ELR (cell line): ENCODE results near the gene IMPG2.

ENCODE experiments used
- DNase-seq: peaks from one replicate; pipeline ENCODE4 v3.0.0-alpha.2; 2015; ENCODE audit warnings: low read depth

IMPG2 gene

DNA sequence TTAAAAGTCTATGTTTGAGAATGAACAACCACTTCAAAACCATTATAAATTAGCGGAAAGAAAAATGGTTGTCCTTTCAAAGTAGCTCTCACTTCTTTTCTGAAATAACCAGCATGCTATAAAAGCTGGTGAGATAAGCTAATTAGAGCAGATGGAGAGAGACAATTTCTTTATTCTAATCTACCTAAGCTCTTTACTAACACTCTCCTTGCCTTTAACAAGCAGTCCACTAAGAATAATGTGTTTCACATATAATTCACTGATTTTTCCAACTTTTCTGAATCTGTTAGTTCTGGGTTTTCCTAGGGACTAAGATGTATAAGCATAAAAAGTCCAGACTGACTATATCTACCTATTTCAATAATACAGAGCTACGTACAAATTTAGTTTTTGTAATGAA lies at the start of gene IMPG2:
Gene IMPG2 (minus strand): TSS at position 101 of the 400 bp plus-strand sequence. CDS start 203 bp downstream, outside the sequence.
- no peak for DNase-seq

- DNase-seq: no peak
Observed at GRCh38 chr3:101362406-101362805, 42.0 kb upstream of the IMPG2 start.

- DNase-seq: peak; percentile 20
Observed at GRCh38 chr3:101351829-101352228, 31.5 kb upstream of the IMPG2 start.

GRCh38 chr3:101340591-101340990 lies 20.2 kb upstream of the IMPG2 start:
- peak; percentile 56 for DNase-seq

GRCh38 chr3:101333883-101334282 lies 13.5 kb upstream of the IMPG2 start:
- no peak for DNase-seq

- DNase-seq: no peak
Observed at GRCh38 chr3:101329016-101329673, 8.8 kb upstream of the IMPG2 start.

DNA sequence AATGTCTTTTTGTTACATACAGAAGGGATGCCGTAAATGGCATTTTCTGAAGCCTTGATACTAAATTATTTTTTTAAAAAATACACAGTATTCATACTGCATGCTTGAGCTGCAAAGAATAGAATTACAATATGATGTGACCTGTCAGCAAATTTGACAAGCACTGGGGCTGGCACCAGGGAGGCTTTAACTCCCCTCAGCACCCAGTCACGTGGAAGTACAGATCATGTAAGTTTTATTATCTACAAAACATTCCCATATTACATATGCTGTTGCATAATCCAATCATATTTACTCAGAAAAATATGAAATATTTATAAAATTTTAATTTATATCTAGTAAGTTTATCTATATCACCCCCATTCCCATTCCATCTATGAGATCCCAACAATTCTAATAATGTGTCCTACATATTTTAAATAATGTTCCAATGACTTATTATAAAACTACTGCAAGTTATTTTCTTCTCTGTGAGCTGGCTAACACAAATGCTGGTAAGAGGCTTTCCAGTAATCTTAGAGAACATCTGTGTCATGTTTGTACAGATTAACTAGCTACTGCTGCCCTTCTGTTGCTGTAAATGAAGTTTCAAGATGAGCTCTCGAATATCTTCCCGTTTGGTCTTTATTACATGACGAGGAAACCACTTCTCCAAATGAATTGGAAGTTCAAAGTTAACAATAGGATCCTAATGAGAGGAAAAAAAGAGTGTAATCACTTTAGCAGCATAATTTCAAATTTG lies 5.2 kb upstream of the IMPG2 start:
- no peak for DNase-seq

DNA sequence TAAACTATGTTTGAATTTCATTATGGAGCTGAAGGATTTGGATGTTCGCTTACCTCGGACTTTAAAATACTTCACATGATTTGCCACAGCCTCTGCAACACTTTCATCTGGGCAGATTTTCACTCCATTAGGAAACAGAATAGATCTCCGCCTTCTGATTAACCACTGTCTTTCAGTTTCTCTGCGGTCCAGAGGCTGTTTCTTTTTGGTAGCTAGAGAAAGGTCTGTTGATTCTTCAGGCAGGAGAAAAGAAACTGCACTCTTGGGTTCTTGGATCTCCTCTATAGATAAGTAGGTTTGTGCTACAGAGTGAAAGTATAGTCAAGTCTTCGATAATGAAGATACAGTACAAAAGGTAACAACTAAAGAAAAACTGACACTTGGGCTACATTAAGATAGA lies 844 bp downstream of the IMPG2 start:
- DNase-seq: no peak

- DNase-seq: no peak
Observed at GRCh38 chr3:101312545-101312944, 7.8 kb downstream of the IMPG2 start.

- DNase-seq: no peak
Observed at GRCh38 chr3:101311676-101312075, 8.7 kb downstream of the IMPG2 start.

- no peak for DNase-seq
Observed at GRCh38 chr3:101310978-101311375, 9.4 kb downstream of the IMPG2 start.

GRCh38 chr3:101308147-101308772 lies 12.1 kb downstream of the IMPG2 start:
- peak; percentile 6 for DNase-seq

DNA sequence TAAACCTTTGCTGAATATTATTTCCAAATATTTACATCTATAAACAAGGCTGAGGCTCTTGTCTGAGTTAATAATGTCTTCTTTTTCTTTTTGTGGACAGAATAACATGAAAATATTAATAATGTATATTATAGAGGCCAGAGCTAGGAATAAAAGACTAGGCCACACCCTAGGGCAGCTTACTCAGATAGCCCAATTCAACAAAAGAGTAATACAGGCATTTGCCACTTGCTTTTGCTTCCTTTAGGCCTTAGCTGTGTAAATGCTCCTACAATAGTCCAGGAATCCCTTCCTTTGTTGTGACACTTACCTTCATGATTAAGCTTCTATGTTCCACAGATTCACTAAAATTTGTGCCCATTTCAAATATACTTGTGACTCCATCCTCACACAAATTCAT lies 16.5 kb downstream of the IMPG2 start:
- DNase-seq: no peak

DNA sequence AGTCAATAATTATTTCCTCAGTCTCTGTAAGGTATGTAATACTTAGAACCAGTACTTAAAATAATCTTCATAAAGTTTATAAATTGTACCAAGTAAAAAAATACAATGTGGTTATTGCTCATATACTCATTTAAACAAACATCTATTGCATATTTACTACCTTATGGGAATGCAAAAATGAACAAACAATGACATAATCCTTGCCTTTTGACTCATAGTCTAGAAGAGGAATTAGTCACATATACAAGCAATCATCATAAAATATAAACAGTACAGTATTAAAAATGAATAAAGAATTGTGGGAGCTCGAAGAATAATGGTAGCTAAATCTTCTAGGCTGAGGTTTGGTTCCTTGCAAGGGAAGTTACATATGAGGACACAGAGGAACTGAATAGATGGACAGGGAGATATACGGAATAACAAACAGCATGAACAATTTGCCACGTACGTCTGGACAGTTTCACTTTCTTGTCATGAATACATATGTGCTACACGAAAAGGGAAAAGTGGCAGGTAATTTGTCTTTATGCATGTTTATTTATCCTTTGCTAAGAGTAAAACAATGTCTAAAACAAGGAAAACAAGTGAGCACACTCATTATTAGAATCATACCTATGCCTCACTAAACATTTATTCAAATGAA lies 17.2 kb downstream of the IMPG2 start:
- DNase-seq: peak; percentile 86

DNA sequence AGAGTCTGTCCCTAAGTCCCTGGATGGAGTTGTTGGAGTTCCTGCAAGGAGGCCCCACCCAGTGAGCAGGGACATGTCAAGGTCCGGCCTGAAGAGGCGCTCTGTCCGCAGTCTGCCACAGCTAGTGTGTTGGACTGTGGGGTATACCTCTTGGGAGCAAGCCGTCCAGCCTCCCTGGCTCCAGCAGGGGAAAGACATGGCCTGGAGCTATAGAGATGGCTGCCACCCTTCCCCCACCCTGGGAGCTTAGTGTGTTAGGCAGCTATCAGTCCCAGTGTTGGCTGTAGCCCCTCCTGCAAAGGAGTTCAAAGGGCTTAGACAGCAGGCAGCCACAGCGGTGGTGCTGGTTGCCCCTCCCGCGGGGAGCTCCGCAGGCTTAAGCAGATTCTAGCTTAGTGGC lies 20.3 kb downstream of the IMPG2 start:
- DNase-seq: no peak

DNA sequence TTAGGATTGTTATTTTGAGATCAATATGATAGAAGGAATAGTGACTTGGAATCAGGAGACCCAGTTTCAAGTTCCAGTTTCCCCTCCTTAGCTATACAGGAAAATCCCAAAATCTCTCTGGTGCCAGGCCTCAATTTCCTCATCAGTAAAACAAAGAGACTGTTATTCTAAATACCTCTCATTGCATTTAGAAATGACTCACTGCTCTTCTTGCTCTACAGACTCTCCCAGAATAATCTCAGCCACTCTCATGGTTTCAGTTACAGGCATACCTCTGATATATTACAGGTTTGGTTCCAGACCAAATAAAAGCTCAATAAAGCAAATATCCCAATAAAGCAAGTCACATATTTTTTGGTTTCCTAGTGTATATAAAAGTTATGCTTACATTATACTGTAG lies 28.3 kb downstream of the IMPG2 start:
- no peak for DNase-seq

- DNase-seq: no peak
Observed at GRCh38 chr3:101288294-101288693, 32.1 kb downstream of the IMPG2 start.

GRCh38 chr3:101284757-101285156 lies 35.6 kb downstream of the IMPG2 start:
- no peak for DNase-seq

DNA sequence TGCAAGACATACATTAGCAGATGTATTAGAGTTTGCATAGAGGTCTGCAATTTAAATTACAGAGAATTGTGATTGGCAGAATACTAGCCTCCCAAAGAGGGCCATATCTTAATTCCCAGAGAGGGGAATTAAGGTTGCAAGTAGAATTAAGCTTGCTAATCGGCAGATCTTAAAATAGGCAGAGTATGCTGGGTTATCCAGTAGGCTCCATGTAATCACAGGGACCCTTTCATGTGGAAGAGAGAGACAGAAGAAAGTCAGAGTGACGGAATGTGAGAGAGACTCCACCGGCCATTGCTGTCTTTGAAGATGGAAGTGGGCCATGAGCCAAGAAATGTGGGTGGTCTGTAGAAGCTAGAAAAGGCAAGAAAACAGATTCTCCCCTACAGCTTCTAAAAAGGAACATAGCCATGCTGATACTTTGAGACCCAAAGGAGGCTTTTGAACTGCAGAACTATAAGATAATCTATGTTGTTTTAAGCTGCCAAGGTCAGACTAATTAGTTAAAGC lies 38.8 kb downstream of the IMPG2 start:
- no peak for DNase-seq

GRCh38 chr3:101279765-101280385 lies 40.5 kb downstream of the IMPG2 start:
- peak; percentile 51 for DNase-seq

GRCh38 chr3:101279162-101279561 lies 41.2 kb downstream of the IMPG2 start:
- DNase-seq: peak; percentile 59

GRCh38 chr3:101278727-101279126 lies 41.6 kb downstream of the IMPG2 start:
- no peak for DNase-seq
